ENCODE measurements around the gene CDC14C. TPM values are rescaled to one million over a fixed set of nuclear protein-coding genes. Genes with fewer than 3 reads are reported as not detected.
"Not testable (repeated sequence)": the region's sequence is repeated elsewhere in the genome, so short reads cannot be mapped to it uniquely, and the experiment has no call there.

The CDC14C gene
- total RNA-seq, 1 donor from 2014 or later = not detected

DNA sequence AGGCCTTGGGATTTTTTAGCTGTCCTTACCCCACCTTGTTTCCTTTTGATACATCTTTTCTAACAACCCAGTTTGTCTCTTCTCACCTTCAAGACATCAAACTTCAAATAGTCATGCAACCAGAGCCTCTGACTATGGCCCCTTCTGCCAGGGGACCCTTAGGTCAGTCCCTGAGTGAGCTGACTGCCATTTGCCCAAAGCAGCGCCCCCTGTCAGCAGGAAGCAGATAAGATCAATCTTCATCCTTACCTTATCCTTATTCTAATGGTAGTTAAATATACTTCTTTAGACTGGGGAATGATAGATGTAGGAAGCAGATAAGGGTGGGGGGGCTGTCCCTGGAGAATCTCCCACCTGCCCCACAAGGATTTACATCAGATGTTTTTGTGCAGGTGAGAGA is 29.8 kb upstream of the CDC14C start:
- Mint-ChIP-seq H3K36me3 (ENCODE audit: low read depth) (no peaks in the 10 kb centered on the region), H3K27ac (no peak overlapping the region), H3K4me1 (no peaks in the 10 kb centered on the region), H3K4me3 (no peak overlapping the region), H3K27me3 (no peaks in the 10 kb centered on the region), H3K9me3 (peaks cover 7% of the 10 kb centered on the region)
- ATAC-seq (ENCODE audit: low read depth) (no peak), DNase-seq (no peak)
- intact Hi-C loops (cut with micrococcal nuclease) = no loop called here
- ChIA-PET CTCF (no interaction called here), POLR2A (no interaction called here)
- TF ChIP-seq, protein P1, sequence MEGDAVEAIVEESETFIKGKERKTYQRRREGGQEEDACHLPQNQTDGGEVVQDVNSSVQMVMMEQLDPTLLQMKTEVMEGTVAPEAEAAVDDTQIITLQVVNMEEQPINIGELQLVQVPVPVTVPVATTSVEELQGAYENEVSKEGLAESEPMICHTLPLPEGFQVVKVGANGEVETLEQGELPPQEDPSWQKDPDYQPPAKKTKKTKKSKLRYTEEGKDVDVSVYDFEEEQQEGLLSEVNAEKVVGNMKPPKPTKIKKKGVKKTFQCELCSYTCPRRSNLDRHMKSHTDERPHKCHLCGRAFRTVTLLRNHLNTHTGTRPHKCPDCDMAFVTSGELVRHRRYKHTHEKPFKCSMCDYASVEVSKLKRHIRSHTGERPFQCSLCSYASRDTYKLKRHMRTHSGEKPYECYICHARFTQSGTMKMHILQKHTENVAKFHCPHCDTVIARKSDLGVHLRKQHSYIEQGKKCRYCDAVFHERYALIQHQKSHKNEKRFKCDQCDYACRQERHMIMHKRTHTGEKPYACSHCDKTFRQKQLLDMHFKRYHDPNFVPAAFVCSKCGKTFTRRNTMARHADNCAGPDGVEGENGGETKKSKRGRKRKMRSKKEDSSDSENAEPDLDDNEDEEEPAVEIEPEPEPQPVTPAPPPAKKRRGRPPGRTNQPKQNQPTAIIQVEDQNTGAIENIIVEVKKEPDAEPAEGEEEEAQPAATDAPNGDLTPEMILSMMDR (IDR thresholded peaks at IDR 0.05) = no peak

DNA sequence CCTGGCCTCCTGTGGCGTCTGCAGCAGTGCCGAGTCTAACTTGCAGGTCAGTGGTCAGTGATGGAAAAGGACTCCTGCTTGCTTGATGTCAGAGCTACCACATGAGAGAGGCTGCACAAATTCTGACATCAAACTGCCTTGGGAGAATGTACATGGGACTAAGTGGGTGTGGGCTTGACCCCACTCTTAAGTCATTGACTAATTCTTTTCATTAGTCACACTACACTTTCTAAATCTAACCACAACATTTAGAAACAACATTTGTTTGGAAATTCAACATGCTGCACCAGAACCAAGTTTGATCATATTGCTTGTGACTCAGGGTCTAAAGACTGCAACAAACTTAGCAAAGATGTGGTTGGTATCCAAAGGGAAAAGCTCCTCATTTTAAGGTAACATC is 24.4 kb upstream of the CDC14C start:
- H3K36me3 Mint-ChIP-seq (ENCODE audit: low read depth) = no peaks in the 10 kb centered on the region
- POLR2A ChIA-PET = no interaction called here
- ATAC-seq (ENCODE audit: low read depth) (no peak), DNase-seq (no peak)
- TF ChIP-seq, protein P1 (IDR thresholded peaks at IDR 0.05) = no peak
- no peak overlapping the region for H3K4me3 Mint-ChIP-seq
- CTCF ChIA-PET = no interaction called here
- H3K9me3 Mint-ChIP-seq = peaks cover 6% of the 10 kb centered on the region
- H3K27ac Mint-ChIP-seq = no peak overlapping the region
- H3K27me3 Mint-ChIP-seq = no peaks in the 10 kb centered on the region
- intact Hi-C loops (cut with micrococcal nuclease) = no loop called here
- H3K4me1 Mint-ChIP-seq = no peaks in the 10 kb centered on the region

DNA sequence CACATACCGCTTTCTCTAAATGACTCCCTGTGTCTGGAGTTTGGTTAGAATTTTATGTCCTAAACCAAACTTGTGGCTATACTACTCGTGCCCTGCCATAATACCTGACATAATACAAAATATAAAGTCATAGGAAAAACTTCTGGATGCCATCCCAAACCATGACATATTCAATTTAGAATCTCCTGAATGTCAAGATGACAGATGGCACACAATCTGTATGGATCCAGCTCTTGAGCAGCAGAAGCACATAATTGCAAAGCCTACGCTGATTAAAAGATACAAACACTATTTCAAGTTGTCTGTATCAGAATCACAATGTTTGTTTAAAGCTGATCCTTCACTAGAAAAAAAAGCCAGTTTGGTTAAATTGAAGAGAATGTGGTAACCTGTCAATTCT is 22.4 kb upstream of the CDC14C start:
- Mint-ChIP-seq H3K36me3 (ENCODE audit: low read depth) (no peaks in the 10 kb centered on the region), H3K9me3 (peaks cover 10% of the 10 kb centered on the region), H3K4me1 (no peaks in the 10 kb centered on the region), H3K4me3 (no peak overlapping the region), H3K27me3 (no peaks in the 10 kb centered on the region), H3K27ac (no peak overlapping the region)
- ChIA-PET CTCF (no interaction called here), POLR2A (no interaction called here)
- TF ChIP-seq, protein P1 (IDR thresholded peaks at IDR 0.05) = no peak
- intact Hi-C loops (cut with micrococcal nuclease) = no loop called here
- DNase-seq (no peak), ATAC-seq (ENCODE audit: low read depth) (no peak)

DNA sequence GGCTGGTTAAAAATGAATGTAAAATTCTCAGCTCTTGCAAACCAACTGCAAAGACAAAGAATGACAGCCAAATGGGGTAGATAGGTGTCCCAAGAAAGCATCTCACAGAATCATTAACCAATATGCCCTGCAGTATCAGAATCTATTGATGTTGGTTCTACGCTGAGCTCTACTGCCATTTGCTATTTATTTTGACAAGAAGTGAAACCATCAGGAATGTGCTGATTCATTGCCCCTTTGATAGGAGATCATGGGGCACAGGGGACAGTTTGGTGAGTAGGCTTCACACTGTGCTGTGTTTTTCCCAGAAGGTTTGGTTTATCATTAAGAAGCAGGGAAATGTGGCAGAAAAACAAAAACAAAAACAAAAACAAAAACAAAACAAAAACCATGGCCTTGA is 19.4 kb upstream of the CDC14C start:
- Mint-ChIP-seq H3K9me3 (peaks cover 14% of the 10 kb centered on the region), H3K27ac (no peak overlapping the region), H3K36me3 (ENCODE audit: low read depth) (no peaks in the 10 kb centered on the region), H3K4me1 (no peaks in the 10 kb centered on the region), H3K4me3 (no peak overlapping the region), H3K27me3 (no peaks in the 10 kb centered on the region)
- TF ChIP-seq, protein P1 (IDR thresholded peaks at IDR 0.05) = no peak
- intact Hi-C loops (cut with micrococcal nuclease) = no loop called here
- ATAC-seq (ENCODE audit: low read depth) (no peak), DNase-seq (no peak)
- POLR2A ChIA-PET = no interaction called here
- CTCF ChIA-PET = no interaction called here

DNA sequence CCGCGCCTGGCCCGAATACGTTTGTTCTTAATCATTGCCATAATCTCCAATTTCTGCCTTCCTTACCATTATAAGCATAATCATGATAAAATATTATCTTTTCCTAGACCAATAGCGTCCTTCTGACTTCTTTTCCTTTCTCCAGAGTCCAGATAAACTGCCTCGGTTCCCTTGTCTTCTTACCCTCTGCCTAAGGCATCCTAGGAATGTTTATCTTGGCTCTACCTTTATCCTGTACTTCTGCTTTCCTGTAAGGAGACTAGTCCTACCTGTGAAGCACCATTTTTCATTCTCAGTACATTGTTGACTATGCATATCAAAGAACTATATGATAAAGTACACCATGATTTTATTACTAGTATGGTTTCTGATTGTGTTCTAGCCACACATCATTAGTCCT is 18.7 kb upstream of the CDC14C start:
- ATAC-seq (ENCODE audit: low read depth); DNase-seq; H3K27me3 Mint-ChIP-seq; CTCF ChIA-PET; H3K4me1 Mint-ChIP-seq; intact Hi-C loops (cut with micrococcal nuclease); H3K4me3 Mint-ChIP-seq; H3K36me3 Mint-ChIP-seq (ENCODE audit: low read depth); H3K27ac Mint-ChIP-seq; POLR2A ChIA-PET: not testable (repeated sequence)
- H3K9me3 Mint-ChIP-seq = peaks cover 14% of the 10 kb centered on the region

DNA sequence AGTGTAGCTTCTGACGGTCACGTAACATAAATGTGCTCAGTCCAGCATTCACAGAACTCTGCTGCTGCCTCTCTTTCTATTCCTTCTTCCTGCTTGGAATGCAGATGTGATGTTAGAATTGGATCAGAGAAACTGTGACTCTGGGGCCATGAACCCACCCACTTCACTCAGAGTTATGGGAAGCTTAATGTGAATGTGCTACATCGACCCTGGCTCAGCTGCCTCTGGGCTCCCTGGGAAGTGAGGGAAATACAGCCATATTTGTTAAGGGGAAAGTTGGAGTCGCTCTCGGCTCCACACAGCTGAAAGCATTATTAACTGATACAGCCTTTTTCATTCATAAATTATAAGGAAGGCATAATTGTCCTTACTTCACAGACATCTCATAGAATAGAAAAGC is 14.5 kb upstream of the CDC14C start:
- H3K4me3 Mint-ChIP-seq; POLR2A ChIA-PET; H3K4me1 Mint-ChIP-seq; H3K27ac Mint-ChIP-seq; intact Hi-C loops (cut with micrococcal nuclease); ATAC-seq (ENCODE audit: low read depth); DNase-seq; CTCF ChIA-PET; H3K36me3 Mint-ChIP-seq (ENCODE audit: low read depth); H3K27me3 Mint-ChIP-seq: not testable (repeated sequence)
- H3K9me3 Mint-ChIP-seq = peaks cover 20% of the 10 kb centered on the region
